HG03045 (cell line): ENCODE results near the gene SPNS1.
"Not testable (repeated sequence)": the region's sequence is repeated elsewhere in the genome, so short reads cannot be mapped to it uniquely, and the experiment has no call there.

Experiments used
- ATAC-seq: cut with Tn5 transposase; IDR thresholded peaks from one replicate; pipeline ENCODE4 v1.9.1; 2021; ENCODE audit warnings: mild to moderate bottlenecking, moderate library complexity; ENCODE audit not compliant: unreplicated experiment

The SPNS1 gene

GRCh38 chr16:28958216-28958615 is 16.4 kb upstream of the SPNS1 start:
- ATAC-seq = no peak

GRCh38 chr16:28958836-28959235 is 15.7 kb upstream of the SPNS1 start:
- no peak for ATAC-seq

- no peak for ATAC-seq
Measured at GRCh38 chr16:28964072-28964471, 10.5 kb upstream of the SPNS1 start.

GRCh38 chr16:28964496-28964895 is 10.1 kb upstream of the SPNS1 start:
- ATAC-seq = no peak

GRCh38 chr16:28967156-28967555 is 7.4 kb upstream of the SPNS1 start:
- no peak for ATAC-seq

GRCh38 chr16:28969696-28970095 is 4.9 kb upstream of the SPNS1 start:
- not testable (repeated sequence) for ATAC-seq

- ATAC-seq = no peak
Measured at GRCh38 chr16:28974007-28974436, 556 bp upstream of the SPNS1 start.

- no peak for ATAC-seq
Measured at GRCh38 chr16:28975158-28975599, 601 bp downstream of the SPNS1 start.

- no peak for ATAC-seq
Measured at GRCh38 chr16:28977703-28978662, 3.4 kb downstream of the SPNS1 start.

- ATAC-seq = not testable (repeated sequence)
Measured at GRCh38 chr16:28980330-28980729, 5.8 kb downstream of the SPNS1 start.

GRCh38 chr16:28980929-28981328 is 6.4 kb downstream of the SPNS1 start:
- ATAC-seq = no peak

GRCh38 chr16:28981517-28981916 is 6.9 kb downstream of the SPNS1 start:
- ATAC-seq = no peak

- ATAC-seq = no peak
Measured at GRCh38 chr16:28982418-28982817, 7.8 kb downstream of the SPNS1 start.

- no peak for ATAC-seq
Measured at GRCh38 chr16:28982949-28983348, 8.4 kb downstream of the SPNS1 start.

GRCh38 chr16:28983644-28984043 is 9.1 kb downstream of the SPNS1 start:
- ATAC-seq = no peak

GRCh38 chr16:28984091-28984490 is 9.5 kb downstream of the SPNS1 start:
- no peak for ATAC-seq

GRCh38 chr16:28984619-28985135 is 10.1 kb downstream of the SPNS1 start, which contains the start of gene LAT:
TSS of gene LAT (plus strand) at chr16:28985052. CDS start at chr16:28985418, 366 bp downstream.
- ATAC-seq = no peak

- no peak for ATAC-seq
Measured at GRCh38 chr16:28985211-28986041, 10.8 kb downstream of the SPNS1 start.

- ATAC-seq = no peak
Measured at GRCh38 chr16:28986046-28986445, 11.5 kb downstream of the SPNS1 start.

GRCh38 chr16:28986492-28986891 is 11.9 kb downstream of the SPNS1 start:
- ATAC-seq = no peak

GRCh38 chr16:28987170-28987853 is 12.7 kb downstream of the SPNS1 start:
- ATAC-seq = no peak
